Smooth muscle cell of the coronary artery (primary cell): ENCODE data around the gene KPNA2. TPM values are rescaled to one million over a fixed set of nuclear protein-coding genes. Genes with fewer than 3 reads are reported as not detected.

Experiments
- total RNA-seq: library from RNA; depleted of rRNA; stranded (reverse); fragments of >200 nt; gene quantifications from 2 replicates; pipeline ENCODE4 v1.2.3, GENCODE V29; 2014; ENCODE audit warnings: low replicate concordance

Gene KPNA2
- total RNA-seq, result 25.0 and 62.5 TPM in 2 replicates

GRCh38 chr17:68035523-68036303 is at the start of gene KPNA2:
KPNA2 (plus strand) TSS chr17:68035735; CDS start chr17:68037133, 1,398 bp downstream.

GRCh38 chr17:67996301-67997171 is 39.0 kb upstream of the KPNA2 start, which contains the start of gene C17orf58:
C17orf58 (minus strand) TSS chr17:67996469; CDS start chr17:67996198, 271 bp downstream.

Other genes starting within 250 kb of the KPNA2 start
- gene BPTF, start 210.2 kb upstream of the KPNA2 start, total RNA-seq, result 21.8 and 40.8 TPM in 2 replicates
- 10.8 and 12.8 TPM in 2 replicates for gene C17orf58, start 39.3 kb upstream of the KPNA2 start, total RNA-seq
- 48.1 and 61.9 TPM in 2 replicates for gene AMZ2, start 212.3 kb downstream of the KPNA2 start, total RNA-seq